Epithelial cell of prostate (primary cell): ENCODE measurements around the gene TMEM247.
"Not testable (repeated sequence)": the region's sequence is repeated elsewhere in the genome, so short reads cannot be mapped to it uniquely, and the experiment has no call there.

Experiments used
- DNase-seq: peaks from one replicate; pipeline ENCODE4 v3.0.0-alpha.2; 2011; ENCODE audit warnings: low read depth, low spot score
- H3K27ac ChIP-seq: fragments of 450-650 bp; 2 replicates; pipeline ENCODE4 v1.5.1; 2017; ENCODE audit warnings: mild to moderate bottlenecking

TMEM247 gene

GRCh38 chr2:46506131-46506706, 26.9 kb downstream of the TMEM247 start:
- no peak for DNase-seq
- no peak overlapping the region for H3K27ac ChIP-seq

- no peak overlapping the region for H3K27ac ChIP-seq
- DNase-seq = no peak
Observed at GRCh38 chr2:46508312-46508711, 28.9 kb downstream of the TMEM247 start.

- DNase-seq = no peak
- no peak overlapping the region for H3K27ac ChIP-seq
Observed at GRCh38 chr2:46508759-46509158, 29.4 kb downstream of the TMEM247 start.

GRCh38 chr2:46509804-46510203, 30.4 kb downstream of the TMEM247 start:
- DNase-seq = no peak
- no peak overlapping the region for H3K27ac ChIP-seq

- no peak for DNase-seq
- H3K27ac ChIP-seq = no peak overlapping the region
Observed at GRCh38 chr2:46510598-46511177, 31.3 kb downstream of the TMEM247 start.

GRCh38 chr2:46512185-46512584, 32.8 kb downstream of the TMEM247 start:
- H3K27ac ChIP-seq = no peak overlapping the region
- no peak for DNase-seq

- no peak overlapping the region for H3K27ac ChIP-seq
- no peak for DNase-seq
Observed at GRCh38 chr2:46514738-46515137, 35.4 kb downstream of the TMEM247 start.

- no peak overlapping the region for H3K27ac ChIP-seq
- DNase-seq = no peak
Observed at GRCh38 chr2:46517485-46517884, 38.1 kb downstream of the TMEM247 start.

GRCh38 chr2:46518861-46519260, 39.5 kb downstream of the TMEM247 start:
- no peak overlapping the region for H3K27ac ChIP-seq
- no peak for DNase-seq

- no peak for DNase-seq
Observed at GRCh38 chr2:46519265-46519664, 39.9 kb downstream of the TMEM247 start.

GRCh38 chr2:46520130-46520711, 40.9 kb downstream of the TMEM247 start:
- no peak for DNase-seq
- no peak overlapping the region for H3K27ac ChIP-seq

More at GRCh38 chr2:46519265-46519664, 39.9 kb downstream of the TMEM247 start:
- H3K27ac ChIP-seq = no peak overlapping the region

GRCh38 chr2:46521215-46521683, 41.9 kb downstream of the TMEM247 start:
- no peak overlapping the region for H3K27ac ChIP-seq
- DNase-seq = no peak

- DNase-seq, H3K27ac ChIP-seq: not testable (repeated sequence)
Observed at GRCh38 chr2:46522385-46522784, 43.0 kb downstream of the TMEM247 start.

GRCh38 chr2:46525522-46526155, 46.3 kb downstream of the TMEM247 start:
- no peak overlapping the region for H3K27ac ChIP-seq
- DNase-seq = no peak

- no peak for DNase-seq
- H3K27ac ChIP-seq = no peak overlapping the region
Observed at GRCh38 chr2:46528880-46529279, 49.5 kb downstream of the TMEM247 start.

GRCh38 chr2:46530639-46531038, 51.3 kb downstream of the TMEM247 start:
- no peak overlapping the region for H3K27ac ChIP-seq
- no peak for DNase-seq

GRCh38 chr2:46531863-46532262, 52.5 kb downstream of the TMEM247 start:
- no peak overlapping the region for H3K27ac ChIP-seq
- DNase-seq = no peak
